Testis (tissue), 2 donors: ENCODE measurements around the gene VANGL2.

Source experiments
- CTCF ChIP-seq, 3 experiments: fragments of 450-650 bp in 2 of 3; fragments of 200-600 bp in 1 of 3; sonication (generic) in 1 of 3; IDR thresholded peaks; one replicate each; pipeline ENCODE4 v1.5.1; 2016 to 2019; ENCODE audit warnings: antibody characterized with exemption in 3 of 3, mild to moderate bottlenecking in 2 of 3, moderate library complexity in 1 of 3
- POLR2A ChIP-seq: fragments of 450-650 bp; IDR thresholded peaks from one replicate; pipeline ENCODE4 v1.6.1; 2017; ENCODE audit warnings: antibody characterized with exemption, mild to moderate bottlenecking, moderate library complexity

- TF ChIP-seq CTCF (IDR thresholded peaks at IDR 0.05) = no peak
- no peak for TF ChIP-seq POLR2A
Observed at GRCh38 chr1:160418483-160418882, 18.1 kb downstream of the VANGL2 start.
